Natural killer cell (primary cell): Measurements from ENCODE around the gene CASP8AP2. TPM values are rescaled to one million over a fixed set of nuclear protein-coding genes. Genes with fewer than 3 reads are reported as not detected.

ENCODE experiments used
- ATAC-seq, 3 donors: fragments of 150-1000 bp in 2 of 3; fragments of 200-7000 bp in 1 of 3; cut with Tn5 transposase; 1 replicate in 1 of 3; 2 replicates in 2 of 3; pipeline ENCODE4 v1.10.0; 2021; ENCODE audit warnings: mild to moderate bottlenecking in 2 of 3, moderate library complexity in 2 of 3
- DNase-seq, 2 donors: peaks; one replicate each; pipeline versions ENCODE4 v3.0.0 to v3.0.0-alpha.2; 2013 to 2021; ENCODE audit warnings: mixed read lengths in 1 of 2
- H3K27ac ChIP-seq: one replicate; pipeline ENCODE4 v1.5.1; 2013; ENCODE audit warnings: mild to moderate bottlenecking, low read length
- H3K27me3 ChIP-seq: one replicate; pipeline ENCODE4 v1.6.1; 2013; ENCODE audit warnings: low read length; ENCODE audit not compliant: control insufficient read depth, insufficient read depth
- H3K36me3 ChIP-seq: one replicate; pipeline ENCODE4 v1.6.1; 2013; ENCODE audit warnings: low read length; ENCODE audit not compliant: control insufficient read depth, insufficient read depth
- H3K4me1 ChIP-seq: one replicate; pipeline ENCODE4 v1.6.1; 2013; ENCODE audit warnings: low read length; ENCODE audit not compliant: control insufficient read depth, insufficient read depth
- H3K4me3 ChIP-seq: one replicate; pipeline ENCODE4 v1.5.1; 2013; ENCODE audit warnings: low read length
- H3K9me3 ChIP-seq: one replicate; pipeline ENCODE4 v1.6.1; 2013; ENCODE audit warnings: low read length; ENCODE audit not compliant: control insufficient read depth, insufficient read depth
- H3K27ac Mint-ChIP-seq, 2 donors: one replicate each; pipeline ENCODE4 v1.8.0; 2022; ENCODE audit warnings: mild to moderate bottlenecking in 2 of 2, mixed read lengths in 2 of 2, moderate library complexity in 1 of 2
- H3K27me3 Mint-ChIP-seq, 2 donors: one replicate each; pipeline ENCODE4 v1.8.0; 2022; ENCODE audit warnings: low read depth in 2 of 2, mixed read lengths in 2 of 2
- H3K36me3 Mint-ChIP-seq: one replicate; pipeline ENCODE4 v1.8.0; 2022; ENCODE audit warnings: mixed read lengths
- H3K4me1 Mint-ChIP-seq, 2 donors: one replicate each; pipeline ENCODE4 v1.8.0; 2022; ENCODE audit warnings: mixed read lengths in 2 of 2
- H3K4me3 Mint-ChIP-seq: one replicate; pipeline ENCODE4 v1.8.0; 2022; ENCODE audit warnings: mild to moderate bottlenecking, moderate library complexity, mixed read lengths
- H3K9me3 Mint-ChIP-seq, 2 donors: one replicate each; pipeline ENCODE4 v1.8.0; 2022; ENCODE audit warnings: mixed read lengths in 2 of 2
- WGBS: methylation state at CpG from one replicate; pipeline ENCODE4 v1.1.7; 2013; ENCODE audit warnings: missing lambda C conversion rate; ENCODE audit not compliant: insufficient coverage; 5-methylcytosine and 5-hydroxymethylcytosine counted together
- intact Hi-C: fragments of 100-400 bp; cut with micrococcal nuclease; formaldehyde crosslinking; loops from one replicate; pipeline ENCODE4 v1.14.2; 2022
- total RNA-seq, 4 donors: library from RNA; stranded (reverse); fragments of 120-200 nt in 1 of 4; gene quantifications; one replicate each; pipeline versions ENCODE4 v1.2.3 to v1.2.4, GENCODE V29; 2013 to 2022
- TF ChIP-seq, protein P1 (sequence below): fragments of 200-600 bp; IDR thresholded peaks from one replicate; pipeline ENCODE4 v1.8.0; 2022; ENCODE audit warnings: antibody characterized with exemption

Gene CASP8AP2
- total RNA-seq, 3 donors from 2014 or later (not counting 1 experiment from before 2014, with no cell fraction given), result 24.3 to 31.8 (median 25.4) TPM

DNA sequence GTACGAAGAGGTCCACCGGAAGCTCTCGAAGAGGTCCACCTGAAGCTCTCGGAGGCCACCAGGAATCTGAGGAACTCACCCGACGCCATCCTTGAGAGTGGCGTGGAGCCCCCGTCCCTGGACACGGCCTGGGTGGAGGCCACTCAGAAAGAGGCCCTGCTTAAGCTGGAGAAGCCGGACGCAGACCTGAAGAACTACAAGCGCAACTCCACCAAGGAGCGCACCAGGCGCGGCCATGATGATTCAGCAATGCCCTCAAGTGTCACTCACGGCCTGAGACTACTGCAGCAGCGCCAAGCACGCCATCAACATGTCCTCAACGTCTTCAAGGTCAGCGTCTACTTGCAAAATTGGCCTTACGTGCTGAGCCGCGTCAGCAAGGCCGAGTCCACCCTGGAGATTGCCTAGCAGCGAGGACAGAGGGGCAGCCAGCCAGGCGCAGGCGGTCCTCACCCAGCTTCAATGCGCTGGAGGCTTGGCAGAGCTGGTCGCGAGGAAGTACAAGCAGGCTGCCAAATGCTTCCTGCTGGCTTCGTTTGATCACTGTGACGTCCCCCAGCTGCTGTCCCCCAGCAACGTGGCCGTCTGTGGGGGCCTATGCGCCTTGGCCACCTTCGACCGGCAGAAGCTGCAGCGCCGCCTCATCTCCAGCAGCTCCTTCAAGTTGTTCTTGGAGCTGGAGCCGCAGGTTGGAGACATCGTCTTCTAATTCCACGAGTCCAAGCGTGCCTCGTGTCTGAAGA, 56.9 kb downstream of the CASP8AP2 start:
- intact Hi-C loops, result no loop called here
- Mint-ChIP-seq H3K4me3 (no peak overlapping the region), H3K9me3 (no peaks in the 10 kb centered on the region), H3K36me3 (no peaks in the 10 kb centered on the region), H3K27ac (no peak overlapping the region), H3K4me1 (no peaks in the 10 kb centered on the region), H3K27me3 (peaks cover 23 to 42% of the 10 kb centered on the region in 2 donors)
- H3K27ac ChIP-seq, result no peak overlapping the region
- H3K9me3 ChIP-seq, result no peaks in the 10 kb centered on the region
- ATAC-seq, result no peak
- TF ChIP-seq, protein P1, sequence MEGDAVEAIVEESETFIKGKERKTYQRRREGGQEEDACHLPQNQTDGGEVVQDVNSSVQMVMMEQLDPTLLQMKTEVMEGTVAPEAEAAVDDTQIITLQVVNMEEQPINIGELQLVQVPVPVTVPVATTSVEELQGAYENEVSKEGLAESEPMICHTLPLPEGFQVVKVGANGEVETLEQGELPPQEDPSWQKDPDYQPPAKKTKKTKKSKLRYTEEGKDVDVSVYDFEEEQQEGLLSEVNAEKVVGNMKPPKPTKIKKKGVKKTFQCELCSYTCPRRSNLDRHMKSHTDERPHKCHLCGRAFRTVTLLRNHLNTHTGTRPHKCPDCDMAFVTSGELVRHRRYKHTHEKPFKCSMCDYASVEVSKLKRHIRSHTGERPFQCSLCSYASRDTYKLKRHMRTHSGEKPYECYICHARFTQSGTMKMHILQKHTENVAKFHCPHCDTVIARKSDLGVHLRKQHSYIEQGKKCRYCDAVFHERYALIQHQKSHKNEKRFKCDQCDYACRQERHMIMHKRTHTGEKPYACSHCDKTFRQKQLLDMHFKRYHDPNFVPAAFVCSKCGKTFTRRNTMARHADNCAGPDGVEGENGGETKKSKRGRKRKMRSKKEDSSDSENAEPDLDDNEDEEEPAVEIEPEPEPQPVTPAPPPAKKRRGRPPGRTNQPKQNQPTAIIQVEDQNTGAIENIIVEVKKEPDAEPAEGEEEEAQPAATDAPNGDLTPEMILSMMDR, result no peak
- H3K4me3 ChIP-seq, result no peak overlapping the region
- no peaks in the 10 kb centered on the region for H3K36me3 ChIP-seq
- DNase-seq, result no peak
- H3K4me1 ChIP-seq, result peaks cover 4% of the 10 kb centered on the region
- H3K27me3 ChIP-seq, result peaks cover 7% of the 10 kb centered on the region
- WGBS, result 91% methylated on average over 44 of the region's 44 CpGs

DNA sequence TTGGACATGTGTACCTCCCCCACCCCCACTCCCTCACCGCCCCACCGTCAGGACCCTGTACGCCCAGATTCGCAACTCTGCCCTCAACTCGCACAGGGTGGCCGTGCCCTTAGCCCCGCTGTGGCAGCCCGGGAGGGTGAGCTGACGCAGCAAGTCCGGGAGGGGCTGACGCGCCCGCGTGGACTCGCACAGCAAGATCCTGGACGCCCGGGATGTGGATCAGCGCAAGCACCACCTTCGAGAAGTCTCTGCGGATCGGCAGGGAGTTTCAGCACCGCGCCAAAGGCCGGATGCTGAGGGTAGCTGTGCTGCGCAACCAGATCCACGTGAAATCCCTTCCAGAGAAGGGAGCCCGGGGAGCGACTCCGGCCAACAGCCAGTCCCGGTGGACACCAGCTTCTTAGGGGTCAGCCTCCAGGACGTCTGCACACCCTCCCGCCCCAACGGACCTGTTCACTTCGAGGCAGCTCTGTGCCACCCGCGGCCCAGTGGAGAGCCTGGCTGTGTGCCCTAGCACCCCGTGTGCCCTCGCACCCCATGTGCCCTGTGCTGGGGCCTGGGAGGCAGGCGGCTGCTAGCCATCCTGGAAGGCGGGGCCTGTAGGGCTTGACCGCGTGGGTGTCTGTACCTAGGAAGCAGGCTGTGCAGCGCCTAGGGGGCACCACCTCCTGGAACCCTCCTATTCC, 57.9 kb downstream of the CASP8AP2 start:
- H3K27me3 ChIP-seq, result peaks cover 7% of the 10 kb centered on the region
- no peak overlapping the region for H3K4me3 ChIP-seq
- TF ChIP-seq, protein P1, result no peak
- WGBS, result 28% methylated on average over 43 of the region's 43 CpGs
- peaks cover 4% of the 10 kb centered on the region for H3K4me1 ChIP-seq
- DNase-seq, result peak in 1 of 2 donors; percentile 12
- no peaks in the 10 kb centered on the region for H3K36me3 Mint-ChIP-seq
- no peaks in the 10 kb centered on the region for H3K9me3 Mint-ChIP-seq
- intact Hi-C loops, result no loop called here
- peak in 2 of 3 donors; percentile 27 to 53 for ATAC-seq
- no peaks in the 10 kb centered on the region for H3K9me3 ChIP-seq
- no peak overlapping the region for H3K27ac ChIP-seq
- no peak overlapping the region for H3K4me3 Mint-ChIP-seq
- no peaks in the 10 kb centered on the region for H3K4me1 Mint-ChIP-seq
- no peaks in the 10 kb centered on the region for H3K36me3 ChIP-seq
- H3K27ac Mint-ChIP-seq, result no peak overlapping the region
- H3K27me3 Mint-ChIP-seq, result peaks cover 26 to 48% of the 10 kb centered on the region in 2 donors

DNA sequence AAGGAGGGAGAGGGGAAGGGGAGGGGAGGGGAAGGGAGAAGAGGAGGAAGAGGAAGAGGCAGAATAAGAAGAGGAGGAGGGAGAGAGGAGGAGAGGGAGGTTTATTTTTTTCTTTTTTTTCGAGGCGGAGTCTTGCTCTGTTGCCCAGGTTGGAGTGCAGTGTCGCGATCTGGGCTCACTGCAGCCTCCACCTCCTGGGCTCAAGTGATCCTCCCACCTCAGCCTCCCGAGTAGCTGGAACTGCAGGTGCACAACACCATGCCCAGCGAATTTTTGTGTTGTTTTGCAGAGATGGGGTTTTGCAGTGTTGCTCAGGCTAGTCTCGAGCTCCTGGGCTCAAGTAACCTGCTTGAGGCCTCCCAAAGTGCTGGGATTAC, 58.4 kb downstream of the CASP8AP2 start:
- Mint-ChIP-seq H3K9me3 (no peaks in the 10 kb centered on the region), H3K4me3 (no peak overlapping the region)
- intact Hi-C loops, result no loop called here

More for the DNA sequence above, 58.4 kb downstream of the CASP8AP2 start:
- Mint-ChIP-seq H3K27ac (no peak overlapping the region), H3K36me3 (no peaks in the 10 kb centered on the region), H3K27me3 (peaks cover 26 to 54% of the 10 kb centered on the region in 2 donors), H3K4me1 (no peaks in the 10 kb centered on the region)
- H3K36me3 ChIP-seq, result no peaks in the 10 kb centered on the region
- no peak overlapping the region for H3K27ac ChIP-seq
- TF ChIP-seq, protein P1, result no peak
- 86% methylated on average over 7 of the region's 7 CpGs for WGBS
- H3K27me3 ChIP-seq, result peaks cover 7% of the 10 kb centered on the region
- no peaks in the 10 kb centered on the region for H3K9me3 ChIP-seq
- ATAC-seq (no peak), DNase-seq (no peak)
- no peak overlapping the region for H3K4me3 ChIP-seq
- peaks cover 4% of the 10 kb centered on the region for H3K4me1 ChIP-seq
